Posterior vena cava (tissue), 2 donors: Measurements from ENCODE around the gene AKR1B15. TPM values are rescaled to one million over a fixed set of nuclear protein-coding genes. Genes with fewer than 3 reads are reported as not detected.
"Not testable (repeated sequence)": the region's sequence is repeated elsewhere in the genome, so short reads cannot be mapped to it uniquely, and the experiment has no call there.

Experiments used
- DNase-seq: peaks from one replicate; pipeline ENCODE4 v3.0.0-alpha.2; 2020; ENCODE audit warnings: low spot score
- intact Hi-C, 2 donors: fragments of 100-400 bp; cut with DNase I; formaldehyde crosslinking; loops; one replicate each; pipeline versions ENCODE4 v1.14.1 to v1.14.2; 2022 to 2023
- total RNA-seq, 2 donors: library from RNA; stranded (reverse); fragmentation: NEBNext Ultra II Directional; extraction: Animal tissue kit (Norgen Biotek cat#: 25700); gene quantifications; one replicate each; pipeline ENCODE4 v1.2.1, GENCODE V29; 2021
- donor health status: DM: yes; HTN: yes; CAD: no.
- donor health status: DM: yes; HTN: yes; CAD: no.

The AKR1B15 gene
- total RNA-seq, 2 donors from 2014 or later = 0.29 TPM; not detected in 1

DNA sequence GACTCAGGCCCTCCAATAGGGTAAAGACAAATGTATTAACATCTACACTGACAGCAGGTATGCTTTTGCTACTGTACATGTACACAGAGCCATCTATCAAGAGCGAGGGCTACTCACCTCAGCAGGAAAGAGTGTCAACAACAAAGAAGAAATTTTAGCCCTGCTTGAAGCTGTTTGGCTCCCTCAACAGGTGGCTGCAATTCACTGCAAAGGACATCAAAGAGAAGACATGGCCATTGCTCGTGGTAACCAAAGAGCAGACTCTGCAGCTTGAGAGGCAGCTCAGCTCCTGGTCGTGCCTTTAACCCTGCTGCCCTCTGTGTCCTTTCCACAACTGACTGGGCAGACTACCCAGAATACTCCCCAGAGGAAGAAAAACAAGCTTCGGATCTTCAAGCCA, 5.1 kb downstream of the AKR1B15 start:
- intact Hi-C loops = no loop called here
- DNase-seq = no peak

DNA sequence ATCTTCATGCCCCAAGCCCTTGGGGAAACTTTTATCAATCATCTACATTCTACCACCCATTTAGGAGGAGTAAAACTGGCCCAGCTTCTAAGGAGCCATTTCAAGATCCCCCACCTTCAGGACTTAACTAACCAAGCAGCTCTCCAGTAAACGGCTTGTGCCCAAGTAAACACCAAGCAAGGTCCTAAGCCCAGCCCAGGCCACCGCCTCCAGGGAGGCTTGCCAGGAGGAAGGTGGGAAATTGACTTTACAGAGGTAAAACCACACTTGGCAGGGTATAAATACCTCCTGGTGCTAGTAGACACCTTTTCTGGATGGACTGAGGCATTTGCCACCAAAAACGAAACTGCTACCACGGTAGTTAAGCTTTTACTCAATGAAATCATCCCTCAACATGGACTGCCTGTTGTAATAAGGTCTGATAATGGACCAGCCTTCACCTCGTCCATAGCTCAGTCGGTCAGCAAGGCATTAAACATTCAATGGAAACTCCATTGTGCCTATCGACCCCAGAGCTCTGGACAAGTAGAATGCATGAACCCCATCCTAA, 5.6 kb downstream of the AKR1B15 start:
- intact Hi-C loops = no loop called here
- DNase-seq = no peak

- no peak for DNase-seq
- intact Hi-C loops = no loop called here
These were observed 8.5 kb downstream of the AKR1B15 start for GRCh38 chr7:134557391-134557790.

- intact Hi-C loops = no loop called here
These were observed 9.5 kb downstream of the AKR1B15 start for GRCh38 chr7:134558370-134558769.

GRCh38 chr7:134561616-134562015, 12.7 kb downstream of the AKR1B15 start:
- DNase-seq, intact Hi-C loops: not testable (repeated sequence)

More at GRCh38 chr7:134558370-134558769, 9.5 kb downstream of the AKR1B15 start:
- no peak for DNase-seq

DNA sequence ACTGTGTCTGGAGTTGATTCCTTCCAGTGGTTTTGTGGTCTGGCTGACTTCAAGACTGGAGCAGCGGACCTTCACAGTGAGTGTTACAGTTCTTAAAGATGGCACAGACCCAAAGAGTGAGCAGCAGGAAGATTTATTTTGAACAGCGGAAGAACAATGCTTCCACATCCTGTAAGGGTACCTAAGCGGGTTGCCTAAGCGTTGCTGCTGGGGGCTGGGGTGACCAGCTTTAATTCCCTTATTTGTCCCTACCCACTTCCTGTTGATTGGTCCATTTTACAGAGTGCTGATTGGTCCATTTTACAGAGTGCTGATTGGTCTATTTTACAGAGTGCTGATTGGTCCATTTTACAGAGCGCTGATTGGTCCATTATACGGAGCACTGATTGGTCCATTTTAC, 13.2 kb downstream of the AKR1B15 start:
- intact Hi-C loops = no loop called here

GRCh38 chr7:134563398-134563749, 14.5 kb downstream of the AKR1B15 start:
- intact Hi-C loops, DNase-seq: not testable (repeated sequence)

More for the DNA sequence above, 13.2 kb downstream of the AKR1B15 start:
- no peak for DNase-seq

GRCh38 chr7:134565643-134566136, 16.8 kb downstream of the AKR1B15 start:
- no peak for DNase-seq
- intact Hi-C loops = loop anchor here in 1 of 2 donors (5.0 kb wide), 1 partner anchor 747 kb away; no protein-coding TSS in a partner anchor

DNA sequence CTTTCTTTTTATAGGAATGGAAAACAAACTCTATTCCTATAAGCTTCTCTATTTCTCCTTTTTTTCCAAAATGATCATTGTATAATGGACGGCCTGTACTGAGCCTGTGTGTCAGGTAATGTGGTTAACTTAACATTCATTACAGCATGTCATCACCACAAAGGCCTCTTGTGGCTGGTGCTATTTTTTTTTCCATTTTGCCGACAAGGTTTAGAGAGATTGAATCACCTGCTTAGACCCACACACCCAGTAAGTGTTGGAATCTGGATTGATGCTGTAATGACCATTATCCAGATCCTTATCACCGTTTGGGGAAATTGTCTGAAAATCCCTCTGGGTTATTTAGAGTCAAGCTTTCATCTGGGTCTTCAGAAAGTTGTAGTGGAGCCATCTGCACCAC, 18.5 kb downstream of the AKR1B15 start:
- DNase-seq = no peak
- intact Hi-C loops = loop anchor here in 1 of 2 donors (5.0 kb wide), 1 partner anchor 745 kb away; no protein-coding TSS in a partner anchor

GRCh38 chr7:134569962-134570361, 21.1 kb downstream of the AKR1B15 start:
- DNase-seq = not testable (repeated sequence)
- intact Hi-C loops = loop anchor here in 1 of 2 donors (5.0 kb wide), 1 partner anchor 742 kb away; no protein-coding TSS in a partner anchor

DNA sequence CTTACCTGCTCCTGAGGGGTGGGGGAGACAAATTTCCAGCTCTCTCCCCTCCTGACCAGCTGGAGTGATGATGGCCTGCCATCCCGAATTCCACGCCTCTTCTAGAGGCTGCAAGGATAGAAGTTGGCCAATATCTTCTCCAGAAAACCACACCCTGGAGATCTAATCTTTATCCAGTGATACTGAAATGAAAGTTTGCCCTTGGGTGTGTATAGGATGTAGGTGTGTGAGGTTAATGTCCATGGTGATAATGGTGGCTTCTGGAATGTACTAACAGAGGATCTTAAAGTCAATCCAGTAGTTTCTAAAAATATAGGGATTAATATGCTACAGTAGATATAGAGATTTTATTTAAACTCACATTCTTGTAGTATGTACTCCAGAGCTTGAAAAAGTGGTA, 22.2 kb downstream of the AKR1B15 start:
- DNase-seq = no peak
- intact Hi-C loops = no loop called here

- intact Hi-C loops = no loop called here
- no peak for DNase-seq
These were observed 23.0 kb downstream of the AKR1B15 start for GRCh38 chr7:134571746-134572461.

DNA sequence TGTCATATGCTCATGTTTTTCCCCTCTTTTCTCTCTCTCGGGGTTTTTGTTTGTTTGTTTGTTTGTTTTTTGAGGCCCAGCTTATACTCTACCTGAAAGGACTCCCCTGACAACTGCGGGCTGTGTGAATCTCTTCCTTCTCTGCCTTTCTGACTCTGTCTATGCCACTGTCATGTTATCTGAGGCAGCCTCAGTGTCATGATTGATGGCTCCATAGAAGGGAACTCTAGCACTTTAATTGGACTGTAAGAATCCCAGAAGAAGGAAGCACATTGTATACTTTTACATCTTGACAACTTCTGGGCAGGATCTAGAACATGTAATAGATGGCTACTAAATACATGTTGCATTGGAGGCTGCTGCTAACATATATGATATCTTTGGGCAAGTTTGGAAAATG, 25.4 kb downstream of the AKR1B15 start:
- intact Hi-C loops = no loop called here
- no peak for DNase-seq

DNA sequence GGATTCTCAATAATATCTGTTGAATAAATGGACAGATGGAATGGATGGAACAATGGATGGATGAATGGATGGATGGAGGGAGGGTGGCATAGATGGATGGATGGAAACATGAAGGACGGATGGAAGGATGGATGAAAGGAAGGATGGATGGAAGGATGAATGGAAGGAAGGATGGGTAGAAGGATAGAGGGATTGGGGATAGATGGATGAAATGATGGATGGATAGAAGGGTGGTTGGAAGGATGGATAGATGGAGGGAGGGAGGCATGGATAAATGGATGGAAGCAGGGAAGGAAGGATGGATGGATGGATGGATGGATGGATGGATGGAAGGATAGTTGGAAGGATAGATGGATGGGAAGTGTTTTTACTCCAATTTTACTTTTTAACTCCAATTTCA, 35.4 kb downstream of the AKR1B15 start:
- intact Hi-C loops = no loop called here
- DNase-seq = no peak

GRCh38 chr7:134585897-134586296, 37.0 kb downstream of the AKR1B15 start:
- intact Hi-C loops = no loop called here
- DNase-seq = no peak

GRCh38 chr7:134587750-134588149, 38.8 kb downstream of the AKR1B15 start:
- intact Hi-C loops = no loop called here
- no peak for DNase-seq

DNA sequence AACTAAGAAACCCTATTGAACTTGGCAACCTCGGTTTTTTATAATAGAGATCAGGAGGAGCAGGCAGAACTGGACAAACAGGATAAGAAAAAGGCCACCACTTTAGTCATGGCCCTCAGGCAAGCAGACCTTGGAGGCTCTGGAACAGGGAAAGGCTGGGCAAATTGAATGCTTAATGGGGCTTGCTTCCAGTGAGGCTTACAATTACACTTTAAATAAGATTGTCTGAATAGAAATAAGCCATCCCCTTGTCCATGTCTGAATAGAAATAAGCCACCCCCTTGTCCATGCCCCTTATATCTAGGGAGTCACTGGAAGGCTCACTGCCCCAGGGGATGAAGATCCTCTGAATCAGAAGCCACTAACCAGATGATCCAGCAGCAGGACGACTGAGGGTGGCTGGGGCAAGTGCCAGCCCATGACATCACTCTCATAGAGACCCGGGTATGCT, 40.6 kb downstream of the AKR1B15 start:
- DNase-seq = no peak
- intact Hi-C loops = no loop called here

DNA sequence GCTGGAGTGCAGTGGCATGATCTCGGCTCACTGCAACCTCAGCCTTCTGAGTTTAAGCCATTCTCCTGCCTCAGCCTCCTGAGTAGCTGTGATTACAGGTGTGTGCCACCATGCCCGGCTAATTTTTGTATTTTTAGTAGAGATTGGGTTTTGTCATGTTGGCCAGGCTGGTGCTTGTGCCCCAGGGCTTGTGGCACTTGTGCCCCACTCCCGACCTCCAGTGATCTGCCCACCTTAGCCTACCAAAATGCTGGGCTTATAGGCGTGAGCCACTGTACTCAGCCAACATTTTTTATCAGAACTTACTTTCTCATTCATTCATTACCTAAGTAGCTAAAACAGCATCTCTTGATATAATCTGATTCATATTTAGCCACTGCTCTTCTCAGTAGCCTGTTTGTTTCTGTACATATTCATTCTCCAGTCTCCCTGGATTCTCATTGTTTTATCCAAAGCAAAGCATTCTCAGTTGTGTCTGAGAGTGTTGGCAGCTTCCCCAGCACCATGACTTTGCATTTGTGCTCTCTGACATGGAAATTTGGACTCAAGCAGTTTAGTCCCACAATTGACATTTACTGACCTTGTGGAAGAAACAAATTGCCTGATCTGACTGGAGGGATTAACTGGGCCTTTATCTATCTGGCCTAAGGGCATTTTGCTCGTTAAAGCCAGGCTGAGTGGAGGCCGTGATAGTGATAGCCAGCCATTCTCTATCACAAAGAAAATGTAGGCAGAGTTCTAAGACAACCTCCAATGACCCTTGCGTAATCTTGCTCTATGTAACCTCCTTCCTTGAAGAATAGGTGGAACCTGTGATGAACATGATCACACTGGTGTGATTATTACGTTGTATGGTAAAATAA, 44.9 kb downstream of the AKR1B15 start:
- intact Hi-C loops = loop anchor here in 1 of 2 donors (10.0 kb wide), 1 partner anchor 139 kb away; the partner anchor contains the start of gene AKR1B1
- peak; percentile 91 for DNase-seq

- intact Hi-C loops = loop anchor here in 1 of 2 donors (10.0 kb wide), 1 partner anchor 140 kb away; the partner anchor contains the start of gene AKR1B1
- no peak for DNase-seq
These were observed 46.0 kb downstream of the AKR1B15 start for GRCh38 chr7:134594877-134595276.
